ENCODE results near the gene TES. TPM values are rescaled to one million over a fixed set of nuclear protein-coding genes. Genes with fewer than 3 reads are reported as not detected.

The TES gene
- total RNA-seq, 1 donor: 99.2 TPM

DNA sequence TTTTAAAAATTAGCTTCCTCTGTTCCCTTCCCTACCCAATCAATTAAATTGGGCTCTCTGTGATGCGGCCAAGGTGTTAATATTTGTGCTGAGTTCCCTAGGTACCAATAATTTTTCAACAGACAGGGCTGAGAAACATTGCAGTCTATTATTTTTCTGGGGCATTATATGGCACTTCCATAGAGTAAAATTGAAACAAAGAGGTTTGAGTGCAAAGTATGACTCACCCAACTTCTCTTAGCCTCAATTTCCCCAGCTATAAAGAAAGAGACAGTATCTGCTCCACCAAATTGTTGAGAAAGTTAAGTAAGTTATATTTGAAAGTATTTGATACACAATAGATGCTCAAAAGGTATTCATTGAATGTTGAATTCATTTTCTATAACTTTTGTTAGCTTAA, 74.9 kb downstream of the TES start:
- H3K4me3 ChIP-seq (ENCODE audit: insufficient read depth, low read length): no peak overlapping the region
- H3K27me3 ChIP-seq (ENCODE audit: insufficient read depth, low read length): no peaks in the 10 kb centered on the region
- H3K27ac ChIP-seq (ENCODE audit: low read depth, low read length): no peak overlapping the region
- DNase-seq (ENCODE audit: insufficient read length, low spot score, missing footprints): no peak
- TF ChIP-seq, protein P1, sequence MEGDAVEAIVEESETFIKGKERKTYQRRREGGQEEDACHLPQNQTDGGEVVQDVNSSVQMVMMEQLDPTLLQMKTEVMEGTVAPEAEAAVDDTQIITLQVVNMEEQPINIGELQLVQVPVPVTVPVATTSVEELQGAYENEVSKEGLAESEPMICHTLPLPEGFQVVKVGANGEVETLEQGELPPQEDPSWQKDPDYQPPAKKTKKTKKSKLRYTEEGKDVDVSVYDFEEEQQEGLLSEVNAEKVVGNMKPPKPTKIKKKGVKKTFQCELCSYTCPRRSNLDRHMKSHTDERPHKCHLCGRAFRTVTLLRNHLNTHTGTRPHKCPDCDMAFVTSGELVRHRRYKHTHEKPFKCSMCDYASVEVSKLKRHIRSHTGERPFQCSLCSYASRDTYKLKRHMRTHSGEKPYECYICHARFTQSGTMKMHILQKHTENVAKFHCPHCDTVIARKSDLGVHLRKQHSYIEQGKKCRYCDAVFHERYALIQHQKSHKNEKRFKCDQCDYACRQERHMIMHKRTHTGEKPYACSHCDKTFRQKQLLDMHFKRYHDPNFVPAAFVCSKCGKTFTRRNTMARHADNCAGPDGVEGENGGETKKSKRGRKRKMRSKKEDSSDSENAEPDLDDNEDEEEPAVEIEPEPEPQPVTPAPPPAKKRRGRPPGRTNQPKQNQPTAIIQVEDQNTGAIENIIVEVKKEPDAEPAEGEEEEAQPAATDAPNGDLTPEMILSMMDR (IDR thresholded peaks at IDR 0.05; ENCODE audit: extremely low read depth, low read depth, low read length): no peak
- H2AFZ ChIP-seq (ENCODE audit: low read length): no peak overlapping the region
- no peaks in the 10 kb centered on the region for H3K36me3 ChIP-seq (ENCODE audit: insufficient read depth, low read length)
- H3K79me2 ChIP-seq (ENCODE audit: insufficient read depth, low read length): no peaks in the 10 kb centered on the region
- H3K4me2 ChIP-seq (ENCODE audit: insufficient read depth, low read length): no peak overlapping the region
- no peaks in the 10 kb centered on the region for H3K9me3 ChIP-seq (ENCODE audit: low read depth, low read length)
- no peaks in the 10 kb centered on the region for H3K4me1 ChIP-seq (ENCODE audit: insufficient read depth, low read length)
- no peaks in the 10 kb centered on the region for H4K20me1 ChIP-seq (ENCODE audit: insufficient read depth, low read length)

DNA sequence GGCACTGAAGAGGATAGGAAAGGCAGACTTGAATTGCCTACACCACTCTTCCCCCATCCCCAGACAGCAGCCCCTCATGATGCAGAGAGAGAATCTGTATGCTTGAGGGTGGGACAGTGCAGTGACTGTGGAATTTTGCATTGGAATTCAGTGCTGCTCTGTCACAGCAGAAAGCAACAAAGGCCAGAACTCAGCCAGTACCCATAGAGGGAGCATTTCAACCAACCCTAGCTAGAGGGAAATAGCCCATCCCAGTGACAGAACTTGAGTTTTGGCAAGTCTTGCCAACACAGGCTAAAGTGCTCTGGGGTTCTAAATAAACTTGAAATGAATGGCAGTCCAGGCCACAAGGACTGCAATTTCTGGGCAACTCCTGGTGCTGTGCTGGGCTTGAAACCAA, 80.4 kb downstream of the TES start:
- no peaks in the 10 kb centered on the region for H3K4me1 ChIP-seq (ENCODE audit: insufficient read depth, low read length)
- TF ChIP-seq, protein P1 (IDR thresholded peaks at IDR 0.05; ENCODE audit: extremely low read depth, low read depth, low read length): peak; percentile 30
- H3K4me2 ChIP-seq (ENCODE audit: insufficient read depth, low read length): no peak overlapping the region
- H3K79me2 ChIP-seq (ENCODE audit: insufficient read depth, low read length): no peaks in the 10 kb centered on the region
- no peak for DNase-seq (ENCODE audit: insufficient read length, low spot score, missing footprints)
- H3K27ac ChIP-seq (ENCODE audit: low read depth, low read length): no peak overlapping the region
- H4K20me1 ChIP-seq (ENCODE audit: insufficient read depth, low read length): no peaks in the 10 kb centered on the region
- no peaks in the 10 kb centered on the region for H3K27me3 ChIP-seq (ENCODE audit: insufficient read depth, low read length)
- no peaks in the 10 kb centered on the region for H3K9me3 ChIP-seq (ENCODE audit: low read depth, low read length)
- no peaks in the 10 kb centered on the region for H3K36me3 ChIP-seq (ENCODE audit: insufficient read depth, low read length)
- no peak overlapping the region for H2AFZ ChIP-seq (ENCODE audit: low read length)
- no peak overlapping the region for H3K4me3 ChIP-seq (ENCODE audit: insufficient read depth, low read length)

DNA sequence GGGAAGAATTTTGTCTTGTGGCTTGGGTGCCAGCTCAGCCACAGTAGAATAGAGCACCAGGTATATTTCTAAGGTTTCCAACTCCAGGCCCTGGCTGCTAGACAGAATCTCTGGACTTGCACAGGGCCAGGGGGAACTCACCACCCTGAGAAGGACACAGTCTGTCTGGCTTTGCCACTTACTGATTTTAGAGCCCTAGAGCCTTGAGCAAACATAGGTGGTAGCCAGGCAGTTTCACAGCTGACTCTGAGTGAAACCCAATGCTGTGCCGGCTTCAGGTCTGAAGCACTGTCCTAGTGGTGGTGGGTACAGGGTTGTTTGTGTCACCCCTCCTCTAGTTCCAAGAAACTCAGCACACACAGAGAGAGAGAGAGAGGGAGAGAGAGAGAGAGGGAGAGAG, 81.6 kb downstream of the TES start:
- H3K9me3 ChIP-seq (ENCODE audit: low read depth, low read length): no peaks in the 10 kb centered on the region
- H3K27me3 ChIP-seq (ENCODE audit: insufficient read depth, low read length): no peaks in the 10 kb centered on the region
- no peaks in the 10 kb centered on the region for H3K4me1 ChIP-seq (ENCODE audit: insufficient read depth, low read length)
- no peak overlapping the region for H3K4me2 ChIP-seq (ENCODE audit: insufficient read depth, low read length)
- H2AFZ ChIP-seq (ENCODE audit: low read length): peak overlapping the region; percentile 7
- TF ChIP-seq, protein P1 (IDR thresholded peaks at IDR 0.05; ENCODE audit: extremely low read depth, low read depth, low read length): no peak
- no peak overlapping the region for H3K27ac ChIP-seq (ENCODE audit: low read depth, low read length)
- no peaks in the 10 kb centered on the region for H4K20me1 ChIP-seq (ENCODE audit: insufficient read depth, low read length)
- no peak for DNase-seq (ENCODE audit: insufficient read length, low spot score, missing footprints)
- no peaks in the 10 kb centered on the region for H3K79me2 ChIP-seq (ENCODE audit: insufficient read depth, low read length)
- H3K36me3 ChIP-seq (ENCODE audit: insufficient read depth, low read length): no peaks in the 10 kb centered on the region
- H3K4me3 ChIP-seq (ENCODE audit: insufficient read depth, low read length): no peak overlapping the region

DNA sequence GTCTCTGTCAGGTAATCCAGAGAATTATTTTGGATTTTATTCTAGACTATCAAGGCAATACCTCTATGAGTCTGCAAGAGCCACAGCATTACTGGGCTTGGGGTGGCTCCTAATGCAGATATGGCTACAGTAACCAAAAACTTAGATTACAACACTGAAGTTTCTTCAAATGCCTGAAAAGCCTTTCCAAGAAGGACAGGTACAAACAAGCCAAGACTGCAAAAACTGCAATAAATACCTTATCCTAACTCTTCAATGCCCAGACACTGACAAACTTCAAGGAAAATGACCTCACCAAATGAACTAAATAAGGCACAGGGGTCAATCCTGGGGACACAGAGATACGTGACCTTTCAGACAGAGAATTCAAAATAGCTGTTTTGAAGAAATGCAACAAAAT, 82.0 kb downstream of the TES start:
- no peak overlapping the region for H3K27ac ChIP-seq (ENCODE audit: low read depth, low read length)
- H3K4me1 ChIP-seq (ENCODE audit: insufficient read depth, low read length): no peaks in the 10 kb centered on the region
- no peaks in the 10 kb centered on the region for H3K9me3 ChIP-seq (ENCODE audit: low read depth, low read length)
- no peaks in the 10 kb centered on the region for H4K20me1 ChIP-seq (ENCODE audit: insufficient read depth, low read length)
- TF ChIP-seq, protein P1 (IDR thresholded peaks at IDR 0.05; ENCODE audit: extremely low read depth, low read depth, low read length): no peak
- no peak for DNase-seq (ENCODE audit: insufficient read length, low spot score, missing footprints)
- H2AFZ ChIP-seq (ENCODE audit: low read length): no peak overlapping the region
- H3K27me3 ChIP-seq (ENCODE audit: insufficient read depth, low read length): no peaks in the 10 kb centered on the region
- no peak overlapping the region for H3K4me2 ChIP-seq (ENCODE audit: insufficient read depth, low read length)
- no peaks in the 10 kb centered on the region for H3K79me2 ChIP-seq (ENCODE audit: insufficient read depth, low read length)
- H3K36me3 ChIP-seq (ENCODE audit: insufficient read depth, low read length): no peaks in the 10 kb centered on the region
- no peak overlapping the region for H3K4me3 ChIP-seq (ENCODE audit: insufficient read depth, low read length)

Data from osteoblast (primary cell).